ENCODE measurements around the gene ACP5.
A peak's percentile ranks its signal among the peaks of the same experiment; 100 is the strongest.

ACP5 gene

DNA sequence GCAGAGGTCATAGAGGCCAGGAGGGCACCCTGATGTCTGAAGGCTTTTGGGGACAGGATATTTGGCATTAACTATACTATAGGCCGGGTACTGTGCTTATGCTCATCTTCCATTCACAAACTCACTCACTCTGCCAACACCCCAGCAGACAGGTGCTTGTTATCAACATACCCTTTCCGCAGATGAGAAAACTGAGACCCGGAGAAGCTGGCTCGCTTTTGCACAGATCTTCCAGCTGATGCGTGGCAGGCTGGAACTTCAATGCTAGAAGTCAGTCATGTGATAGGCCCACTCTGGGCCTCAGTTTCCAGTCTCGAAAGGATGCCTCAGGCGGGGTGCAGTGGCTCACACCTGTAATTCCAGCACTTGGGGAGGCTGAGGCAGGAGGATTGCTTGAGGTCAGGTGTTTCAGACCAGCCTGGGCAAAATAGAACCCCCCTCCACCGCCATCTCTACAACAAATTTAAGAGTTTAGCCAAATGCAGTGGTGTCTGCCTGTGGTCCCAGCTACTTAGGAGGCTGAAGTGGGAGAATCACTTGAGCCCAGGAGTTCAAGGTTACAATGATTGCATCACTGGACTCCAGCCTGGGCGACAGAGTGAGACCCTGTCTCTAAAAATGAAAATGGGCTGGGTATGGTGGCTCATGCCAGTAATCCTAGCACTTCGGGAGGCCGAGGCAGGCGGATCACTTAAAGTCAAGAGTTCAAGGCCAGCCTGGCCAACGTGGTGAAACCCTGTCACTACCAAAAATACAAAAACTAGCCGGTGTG, 29.3 kb downstream of the ACP5 start:
- no peak for DNase-seq (ENCODE audit: low read depth in 2 of 2)

DNA sequence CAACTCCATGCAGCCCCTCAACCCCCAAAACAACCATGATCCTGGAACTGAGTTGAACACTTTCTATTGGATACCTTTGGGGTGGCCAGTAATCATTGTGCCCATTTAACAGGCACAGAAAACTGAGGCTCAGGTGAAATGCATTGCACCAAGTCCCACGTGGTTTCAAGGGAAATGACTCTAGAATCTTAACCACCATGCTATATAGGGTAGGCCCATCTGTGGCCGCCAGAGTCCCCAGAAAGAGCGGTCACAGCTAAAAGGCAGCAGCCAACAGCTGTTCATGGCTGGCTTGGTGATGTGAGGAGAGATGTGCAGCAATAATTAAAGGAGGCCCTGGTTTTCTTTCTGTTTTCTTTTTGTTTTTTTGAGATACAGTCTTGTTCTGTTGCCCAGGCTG, 36.2 kb downstream of the ACP5 start:
- DNase-seq (ENCODE audit: low read depth in 2 of 2): no peak

DNA sequence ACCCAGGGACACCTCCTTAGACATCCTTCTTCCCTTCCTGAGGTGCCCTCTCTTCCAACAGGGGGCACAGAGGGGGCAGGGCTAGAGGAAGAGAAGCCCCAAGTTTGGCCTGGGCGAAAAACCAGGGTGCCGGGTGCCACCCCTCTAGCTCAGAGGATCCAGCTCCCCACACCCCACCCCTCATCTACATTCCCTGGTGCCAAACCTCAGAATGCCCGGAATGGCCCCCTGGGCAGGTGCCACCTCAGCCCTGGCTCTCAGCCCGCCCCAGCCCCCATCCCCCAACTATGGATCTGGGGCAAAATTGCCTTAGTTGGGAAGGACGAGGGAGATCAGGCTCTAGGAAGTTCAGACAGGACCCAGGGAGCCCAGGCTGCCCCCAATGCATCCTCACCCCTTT, 36.8 kb downstream of the ACP5 start:
- DNase-seq (ENCODE audit: low read depth in 2 of 2): no peak

DNA sequence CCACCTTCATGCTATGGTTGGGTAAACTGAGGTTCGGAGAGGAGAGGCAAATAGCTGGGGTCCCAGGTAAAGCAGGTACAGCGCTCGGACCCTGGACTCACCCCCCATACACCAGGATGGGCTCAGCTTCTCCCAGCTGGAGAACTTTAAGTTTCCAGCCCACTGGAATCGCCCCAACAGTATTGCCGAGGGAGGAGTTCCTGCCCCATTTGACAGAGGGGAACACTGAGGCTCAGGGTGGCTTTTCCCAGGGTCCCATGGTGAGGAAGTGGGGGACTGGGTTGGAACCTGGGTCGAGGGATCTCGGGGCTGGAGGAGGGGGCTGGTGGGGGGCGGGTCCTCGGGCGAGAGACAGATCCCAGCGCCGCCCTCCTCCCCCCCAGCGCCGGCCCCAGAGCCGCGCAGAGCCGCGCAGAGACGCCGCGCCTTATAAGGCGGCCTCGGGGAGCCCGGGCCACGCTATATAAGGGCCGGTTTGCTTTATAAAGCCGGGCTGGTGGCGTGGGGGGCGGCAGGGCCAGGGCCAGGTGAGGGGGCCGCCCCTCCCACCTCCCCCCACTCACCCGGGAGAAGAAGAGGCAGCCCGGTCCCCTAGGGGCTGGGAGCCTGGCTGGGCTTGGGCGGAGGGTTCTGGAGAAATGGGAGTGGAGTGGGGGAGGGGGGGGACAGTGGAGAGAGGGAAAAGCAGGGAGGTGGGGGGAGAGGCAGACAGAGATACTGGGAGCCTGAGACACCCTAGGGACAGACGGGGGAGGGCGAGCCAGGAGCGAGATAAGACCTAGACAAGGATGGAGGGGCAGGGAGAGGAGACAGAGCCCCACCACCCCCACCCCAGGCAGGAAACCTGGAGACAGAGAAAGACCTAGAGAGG, 37.7 kb downstream of the ACP5 start:
- no peak for DNase-seq (ENCODE audit: low read depth in 2 of 2)

DNA sequence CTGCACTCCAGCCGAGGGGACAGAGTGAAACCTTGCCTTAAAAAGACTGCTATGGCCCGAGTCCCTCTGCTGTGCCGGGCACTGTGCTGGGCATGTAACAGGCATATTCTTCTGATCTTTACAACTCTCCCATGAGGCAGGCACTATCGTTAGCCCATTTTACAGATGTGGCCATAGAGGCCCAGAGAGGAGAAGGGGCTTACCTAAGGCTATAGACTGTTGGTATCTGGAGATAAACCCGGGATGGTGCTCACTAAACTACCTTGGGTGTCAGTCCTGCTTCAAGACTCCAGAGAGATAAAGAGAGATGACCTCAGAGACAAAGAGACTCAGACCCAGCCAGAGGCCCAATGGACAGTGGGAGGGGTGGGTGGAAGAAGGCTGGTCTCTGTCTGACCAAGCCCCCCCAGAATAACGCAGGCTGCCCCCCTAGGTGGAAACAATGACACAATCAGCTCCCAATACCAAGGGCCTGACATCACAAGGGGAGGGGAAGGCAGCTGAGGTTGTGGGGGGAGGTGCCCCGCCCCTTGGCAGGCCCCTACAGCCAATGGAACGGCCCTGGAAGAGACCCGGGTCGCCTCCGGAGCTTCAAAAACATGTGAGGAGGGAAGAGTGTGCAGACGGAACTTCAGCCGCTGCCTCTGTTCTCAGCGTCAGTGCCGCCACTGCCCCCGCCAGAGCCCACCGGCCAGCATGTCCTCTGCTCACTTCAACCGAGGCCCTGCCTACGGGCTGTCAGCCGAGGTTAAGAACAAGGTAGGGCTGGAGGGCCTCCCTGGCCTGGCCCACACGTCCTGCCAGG, 39.0 kb downstream of the ACP5 start, which contains the start of gene CNN1:
CNN1 (plus strand) TSS at position 620 of the 805 bp plus-strand sequence; CDS start at position 697, 77 bp downstream.
- DNase-seq (ENCODE audit: low read depth in 2 of 2): no peak

DNA sequence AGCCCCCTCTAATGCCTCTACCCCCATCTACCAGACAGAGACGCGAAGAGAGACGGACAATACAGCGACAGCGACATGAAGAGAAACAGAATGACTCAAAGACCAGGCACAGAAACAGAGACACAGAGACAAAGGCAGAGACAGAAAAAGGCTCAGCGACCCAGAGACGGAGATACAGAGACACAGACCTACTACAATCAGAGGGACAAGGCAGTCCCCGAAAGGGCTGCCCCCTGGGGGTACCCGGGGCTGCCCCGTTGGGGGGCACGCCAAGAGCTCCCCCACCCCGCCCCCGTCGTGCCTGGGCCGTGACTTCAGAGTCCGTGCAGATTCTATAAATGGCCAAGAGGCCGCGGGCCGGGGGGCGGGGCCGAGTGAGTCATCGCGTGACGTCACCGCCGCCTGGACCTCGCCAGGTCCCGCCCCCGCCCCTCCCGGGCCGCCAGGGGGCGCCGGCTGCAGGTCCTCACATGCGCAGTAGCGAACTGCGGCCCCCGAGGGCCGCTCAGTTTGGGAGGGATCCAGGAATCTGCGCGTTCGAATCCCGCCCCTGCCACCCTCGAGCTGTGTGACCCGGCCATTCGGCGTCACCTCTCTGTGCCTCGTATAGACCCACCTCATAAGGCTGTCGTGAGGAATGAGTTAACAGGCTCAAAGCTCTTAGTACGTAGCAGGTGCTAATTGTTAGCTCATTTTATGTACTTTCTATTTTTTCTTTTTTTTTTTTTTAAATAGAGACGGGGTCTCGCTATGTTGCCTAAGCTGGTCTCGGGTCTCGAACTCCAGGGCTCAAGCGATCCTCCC, 41.5 kb downstream of the ACP5 start:
- peak; percentile 73 to 83 for DNase-seq (ENCODE audit: low read depth in 2 of 2)

DNA sequence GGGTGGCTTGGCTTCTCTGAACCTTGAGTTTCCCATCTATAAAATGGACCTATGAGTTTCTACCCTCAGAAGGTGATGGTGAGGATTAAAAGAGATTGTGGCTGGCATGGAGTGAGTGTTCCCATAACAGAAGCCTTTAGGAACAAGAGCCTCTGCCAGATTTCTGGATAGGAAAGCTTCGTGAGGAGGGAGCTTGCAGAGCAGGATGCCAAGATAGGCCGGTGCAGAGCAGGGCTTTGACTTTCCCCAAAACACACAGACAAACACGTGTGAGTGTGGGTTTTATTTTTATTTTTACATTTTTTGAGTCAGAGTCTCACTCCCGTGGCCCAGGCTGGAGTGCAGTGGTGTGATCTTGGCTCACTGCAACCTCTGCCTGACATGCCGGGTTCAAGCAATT, 42.5 kb downstream of the ACP5 start:
- DNase-seq (ENCODE audit: low read depth in 2 of 2): no peak

DNA sequence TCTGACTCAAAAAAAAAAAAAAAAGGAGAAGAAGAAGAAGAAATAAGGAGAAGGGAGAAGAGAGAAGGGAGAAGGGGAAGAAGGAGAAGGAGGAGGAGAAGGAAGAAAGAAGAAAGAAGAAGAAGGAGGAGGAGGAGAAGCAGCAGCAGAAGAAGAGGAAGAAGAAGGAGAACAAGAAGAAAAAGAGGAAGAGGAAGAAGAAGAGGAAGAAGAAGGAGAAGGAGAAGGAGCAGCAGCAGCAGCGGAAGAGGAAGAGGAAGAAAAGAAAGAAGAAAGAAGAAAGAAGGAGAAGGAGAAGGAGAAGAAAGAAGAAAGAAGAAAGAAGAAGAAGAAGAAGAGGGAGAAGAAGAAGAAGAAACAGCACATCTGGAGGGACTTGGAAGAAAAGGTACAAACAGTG, 42.9 kb downstream of the ACP5 start:
- no peak for DNase-seq (ENCODE audit: low read depth in 2 of 2)

DNA sequence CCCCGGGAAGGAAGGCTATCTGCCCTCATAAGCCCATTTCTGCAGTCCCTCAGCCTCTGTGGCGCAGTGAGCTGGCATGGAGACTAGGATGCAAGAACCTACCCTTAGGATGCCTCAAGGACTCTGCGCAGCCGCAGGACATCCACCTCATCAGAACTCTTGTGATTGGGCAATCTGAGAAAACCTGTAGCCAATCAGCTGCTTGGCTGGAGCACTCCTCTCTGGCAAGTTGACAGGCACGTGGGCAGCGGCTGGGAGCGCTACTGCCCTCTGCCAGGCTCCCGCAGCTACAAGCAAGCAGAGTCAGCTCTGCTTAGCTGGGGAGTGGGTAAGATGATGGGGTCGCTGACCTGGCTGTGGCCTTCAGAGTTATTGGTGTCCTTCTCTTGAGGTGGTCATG, 47.0 kb downstream of the ACP5 start:
- no peak for DNase-seq (ENCODE audit: low read depth in 2 of 2)

DNA sequence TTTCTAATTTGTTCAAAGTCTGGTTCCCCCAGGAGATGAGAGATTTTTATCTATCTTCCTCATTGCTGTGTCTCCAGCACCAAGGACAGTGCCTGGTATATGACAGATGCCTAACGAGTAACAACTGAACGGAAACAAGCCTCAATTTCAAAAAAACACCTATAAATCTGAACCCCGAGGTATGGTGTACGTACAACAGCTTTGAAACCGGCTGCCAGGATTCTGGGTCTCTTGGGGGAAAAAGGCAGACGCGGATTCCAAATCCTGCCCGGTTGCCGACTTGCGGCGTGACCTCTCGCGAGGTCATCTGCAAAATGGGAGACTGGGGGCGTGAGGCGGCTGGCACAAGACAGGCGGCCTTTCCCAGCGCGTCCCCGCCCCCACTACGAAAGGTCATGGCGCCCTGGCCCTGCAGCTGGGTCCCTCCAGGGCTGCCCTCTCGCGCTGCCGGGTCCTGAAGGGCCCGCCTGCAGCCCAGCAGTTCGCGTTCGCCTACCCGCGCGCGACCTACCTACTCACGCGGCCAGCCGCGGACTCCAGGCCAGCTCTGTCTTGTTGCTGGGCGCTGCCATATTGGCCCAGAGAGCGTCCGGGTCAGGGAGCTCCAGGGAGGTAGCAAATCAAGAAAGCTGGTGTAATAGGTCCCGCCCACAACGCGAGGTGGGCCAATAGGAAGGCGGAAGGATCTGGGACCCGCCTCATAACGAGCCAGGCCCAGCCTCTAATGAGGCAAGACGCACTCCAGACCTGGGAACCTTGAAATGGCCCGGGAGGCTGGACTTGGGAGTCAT, 48.7 kb downstream of the ACP5 start, which contains the start of gene ECSIT:
ECSIT (minus strand) TSS at position 584 of the 791 bp plus-strand sequence. CDS start 9,964 bp downstream, outside the sequence.
- DNase-seq (ENCODE audit: low read depth in 2 of 2): peak; percentile 76 to 83

Measured in stimulated activated CD4-positive, alpha-beta T cell treated with anti-CD3 and anti-CD28 coated beads, Interleukin-1b, Interleukin-23, amount 100 ng/mL, for 1 hour (primary cell).